Parathyroid adenoma (tissue), 2 donors: ENCODE results near the gene PTPN2.

Source experiments
- H2AFZ ChIP-seq: fragments of 300-600 bp; sonication (generic); one replicate; pipeline ENCODE4 v1.7.0; 2017; ENCODE audit warnings: antibody characterized with exemption, mild to moderate bottlenecking
- H3K27ac ChIP-seq: fragments of 300-600 bp; sonication (generic); one replicate; pipeline ENCODE4 v1.7.0; 2017
- H3K27me3 ChIP-seq: fragments of 300-600 bp; sonication (generic); one replicate; pipeline ENCODE4 v1.7.0; 2017; ENCODE audit warnings: low read length; ENCODE audit not compliant: control insufficient read depth, insufficient read depth
- H3K36me3 ChIP-seq: fragments of 300-600 bp; sonication (generic); one replicate; pipeline ENCODE4 v1.7.0; 2017; ENCODE audit warnings: low read length; ENCODE audit not compliant: control insufficient read depth, insufficient read depth
- H3K4me1 ChIP-seq: fragments of 300-600 bp; sonication (generic); one replicate; pipeline ENCODE4 v1.7.0; 2017; ENCODE audit warnings: control low read depth
- H3K4me2 ChIP-seq: fragments of 300-600 bp; sonication (generic); one replicate; pipeline ENCODE4 v1.7.0; 2017; ENCODE audit warnings: low read length
- H3K4me3 ChIP-seq: fragments of 300-600 bp; sonication (generic); one replicate; pipeline ENCODE4 v1.7.0; 2017; ENCODE audit warnings: low read depth, low read length
- H3K79me2 ChIP-seq: fragments of 300-600 bp; sonication (generic); one replicate; pipeline ENCODE4 v1.7.0; 2017; ENCODE audit warnings: control low read depth
- H3K9ac ChIP-seq: fragments of 300-600 bp; sonication (generic); one replicate; pipeline ENCODE4 v1.7.0; 2017; ENCODE audit warnings: mild to moderate bottlenecking
- H3K9me3 ChIP-seq: fragments of 300-600 bp; sonication (generic); one replicate; pipeline ENCODE4 v1.7.0; 2017; ENCODE audit warnings: low read length; ENCODE audit not compliant: control insufficient read depth
- CTCF ChIP-seq: fragments of 300-600 bp; sonication (generic); IDR thresholded peaks from one replicate; pipeline ENCODE4 v1.7.0; 2017; ENCODE audit warnings: antibody characterized with exemption, mild to moderate bottlenecking
- donor health status: primary hyperparathyroidism.

The PTPN2 gene

GRCh38 chr18:12828116-12829051, 55.7 kb downstream of the PTPN2 start:
- Histone ChIP-seq H3K9me3 (no peaks in the 10 kb centered on the region), H3K4me3 (no peak overlapping the region), H3K27ac (no peak overlapping the region), H3K9ac (no peak overlapping the region), H3K4me1 (no peaks in the 10 kb centered on the region), H3K27me3 (no peaks in the 10 kb centered on the region), H3K36me3 (no peaks in the 10 kb centered on the region), H3K79me2 (peaks cover 2% of the 10 kb centered on the region), H3K4me2 (no peak overlapping the region), H2AFZ (no peak overlapping the region)
- TF ChIP-seq CTCF, result no peak

- no peak overlapping the region for H3K27ac ChIP-seq
- H3K9me3 ChIP-seq, result no peaks in the 10 kb centered on the region
- H3K9ac ChIP-seq, result no peak overlapping the region
- TF ChIP-seq CTCF, result no peak
- H2AFZ ChIP-seq, result no peak overlapping the region
- no peaks in the 10 kb centered on the region for H3K27me3 ChIP-seq
- H3K4me2 ChIP-seq, result no peak overlapping the region
- H3K4me3 ChIP-seq, result no peak overlapping the region
- no peaks in the 10 kb centered on the region for H3K36me3 ChIP-seq
- H3K79me2 ChIP-seq, result peaks cover 2% of the 10 kb centered on the region
- H3K4me1 ChIP-seq, result no peaks in the 10 kb centered on the region
Measured at GRCh38 chr18:12827588-12827987, 56.4 kb downstream of the PTPN2 start.

DNA sequence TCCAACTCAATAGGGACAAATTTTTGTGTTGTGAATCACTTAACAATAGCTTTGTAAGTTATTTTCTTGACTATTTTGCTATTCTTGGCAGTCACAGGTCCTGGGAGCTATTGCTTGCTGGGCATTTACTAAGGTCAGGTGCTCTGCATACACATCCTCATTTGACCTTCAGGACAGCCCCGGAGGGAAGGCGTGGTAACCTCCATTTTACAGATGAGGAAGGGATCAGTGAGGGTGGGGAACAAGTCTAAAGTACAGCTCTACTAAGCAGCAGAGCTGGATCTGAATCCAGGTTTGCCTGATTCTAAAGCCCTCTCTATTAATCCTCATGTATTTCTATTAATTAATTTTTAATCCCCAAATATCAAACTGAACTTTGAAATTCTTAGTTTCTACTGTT, 58.8 kb downstream of the PTPN2 start:
- Histone ChIP-seq H3K27ac (no peak overlapping the region), H3K4me3 (no peak overlapping the region), H3K4me1 (no peaks in the 10 kb centered on the region), H3K36me3 (no peaks in the 10 kb centered on the region), H3K9me3 (no peaks in the 10 kb centered on the region), H3K79me2 (peaks cover 2% of the 10 kb centered on the region), H3K9ac (no peak overlapping the region), H2AFZ (no peak overlapping the region), H3K27me3 (no peaks in the 10 kb centered on the region), H3K4me2 (no peak overlapping the region)
- TF ChIP-seq CTCF, result no peak

- H3K79me2 ChIP-seq, result peaks cover 2% of the 10 kb centered on the region
- no peak overlapping the region for H3K9ac ChIP-seq
- no peak overlapping the region for H3K27ac ChIP-seq
- no peak for TF ChIP-seq CTCF
- H3K4me2 ChIP-seq, result no peak overlapping the region
- H3K36me3 ChIP-seq, result no peaks in the 10 kb centered on the region
- H3K27me3 ChIP-seq, result no peaks in the 10 kb centered on the region
- H3K9me3 ChIP-seq, result no peaks in the 10 kb centered on the region
- no peak overlapping the region for H3K4me3 ChIP-seq
- H3K4me1 ChIP-seq, result no peaks in the 10 kb centered on the region
- H2AFZ ChIP-seq, result no peak overlapping the region
Measured at GRCh38 chr18:12823892-12824291, 60.1 kb downstream of the PTPN2 start.

- no peak overlapping the region for H2AFZ ChIP-seq
- no peak overlapping the region for H3K9ac ChIP-seq
- no peak for TF ChIP-seq CTCF
- H3K36me3 ChIP-seq, result no peaks in the 10 kb centered on the region
- H3K4me3 ChIP-seq, result no peak overlapping the region
- no peaks in the 10 kb centered on the region for H3K9me3 ChIP-seq
- no peak overlapping the region for H3K27ac ChIP-seq
- H3K27me3 ChIP-seq, result no peaks in the 10 kb centered on the region
- peaks cover under 1% of the 10 kb centered on the region for H3K79me2 ChIP-seq
- no peak overlapping the region for H3K4me2 ChIP-seq
- H3K4me1 ChIP-seq, result no peaks in the 10 kb centered on the region
Measured at GRCh38 chr18:12821408-12821807, 62.6 kb downstream of the PTPN2 start.
